ENCODE results near the gene ITSN2.
"Not testable (repeated sequence)": the region's sequence is repeated elsewhere in the genome, so short reads cannot be mapped to it uniquely, and the experiment has no call there.

ITSN2 gene

GRCh38 chr2:24363301-24363700, 3.0 kb upstream of the ITSN2 start:
- DNase-seq, result no peak

DNA sequence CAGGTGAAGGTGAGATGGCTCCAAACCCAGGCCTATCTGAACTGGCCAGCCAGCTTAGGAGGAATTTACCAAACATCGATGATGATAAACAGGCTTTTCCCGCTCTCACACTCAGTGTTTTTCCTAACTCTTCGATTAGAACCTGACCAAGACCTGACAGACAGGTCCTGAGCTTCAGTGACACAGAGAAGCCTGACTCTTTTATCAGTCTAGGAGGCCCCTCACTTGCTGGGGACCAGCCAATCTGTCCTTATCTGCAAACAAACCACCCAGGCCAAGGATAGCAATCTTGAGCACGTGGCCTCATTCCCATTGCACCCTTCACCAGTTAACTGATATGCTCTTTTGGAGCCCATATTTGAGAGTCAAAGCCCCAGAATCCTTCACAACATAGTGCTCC, 1.9 kb upstream of the ITSN2 start:
- no peak for DNase-seq

- peak in 2 of 56 donors; percentile 12 to 32 for DNase-seq
Measured at GRCh38 chr2:24360963-24361330, 611 bp upstream of the ITSN2 start.

DNA sequence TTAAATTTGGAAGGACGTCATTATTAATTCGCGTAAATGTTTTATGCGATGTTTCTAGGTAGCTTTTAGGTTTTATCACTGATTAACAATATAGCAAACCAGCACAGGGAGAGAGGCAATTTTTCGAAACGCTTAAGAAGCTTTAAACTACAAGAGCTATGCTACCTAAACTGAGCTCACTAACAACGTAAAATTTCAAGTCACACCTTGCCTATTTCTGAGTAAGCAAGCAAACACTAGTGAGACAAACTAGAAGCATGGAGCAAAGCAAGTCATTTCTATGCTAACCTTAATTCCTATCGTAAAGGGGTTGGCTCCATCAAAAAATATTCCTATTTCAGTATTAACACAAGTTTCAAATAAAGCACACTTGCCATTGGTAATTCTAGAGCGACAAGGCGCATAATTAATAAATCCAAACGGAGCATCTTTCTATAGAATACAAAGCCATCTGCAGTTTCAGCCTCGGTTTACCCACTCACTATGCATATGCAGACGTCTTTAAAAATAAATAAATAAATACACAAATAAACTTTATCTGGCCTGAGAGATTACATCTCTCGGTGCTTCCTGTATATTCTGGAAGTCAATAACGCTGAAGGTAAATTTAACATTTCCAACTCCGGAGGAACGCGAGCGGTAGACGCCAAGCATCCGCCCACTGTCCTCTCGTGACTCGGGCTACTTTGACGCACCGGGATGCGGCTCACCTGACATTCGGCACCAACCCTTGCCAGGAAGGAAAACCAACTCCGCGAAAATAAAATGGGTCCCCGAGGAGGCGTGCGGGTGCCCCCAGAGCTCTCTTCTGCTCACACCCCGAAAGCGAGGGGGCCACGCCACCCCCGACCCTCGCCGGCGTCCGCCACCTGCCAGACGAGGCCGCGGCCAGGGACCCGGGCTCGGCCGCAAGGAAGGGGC, 947 bp downstream of the ITSN2 start:
- peak in 43 of 56 donors; percentile 6 to 67 (median 43) for DNase-seq

DNA sequence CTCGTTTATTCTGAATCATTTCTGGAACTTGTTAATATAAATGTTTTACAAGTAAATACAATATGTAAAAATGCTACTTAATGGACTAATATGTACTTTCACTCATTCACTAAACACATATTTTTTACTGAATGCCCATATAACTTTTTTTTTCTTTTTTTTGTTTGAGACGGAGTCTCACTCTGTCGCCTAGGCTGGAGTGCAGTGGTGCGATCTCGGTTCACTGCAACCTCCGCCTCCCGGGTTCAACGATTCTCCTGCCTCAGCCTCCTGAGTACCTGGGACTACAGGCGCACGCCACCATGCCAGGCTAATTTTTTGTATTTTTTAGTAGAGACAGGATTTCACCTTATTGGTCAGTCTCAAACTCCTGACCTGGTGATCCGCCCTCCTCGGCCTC, 2.6 kb downstream of the ITSN2 start:
- not testable (repeated sequence) for DNase-seq

GRCh38 chr2:24357115-24357514, 3.2 kb downstream of the ITSN2 start:
- not testable (repeated sequence) for DNase-seq

- no peak for DNase-seq
Measured at GRCh38 chr2:24354957-24355356, 5.4 kb downstream of the ITSN2 start.

DNA sequence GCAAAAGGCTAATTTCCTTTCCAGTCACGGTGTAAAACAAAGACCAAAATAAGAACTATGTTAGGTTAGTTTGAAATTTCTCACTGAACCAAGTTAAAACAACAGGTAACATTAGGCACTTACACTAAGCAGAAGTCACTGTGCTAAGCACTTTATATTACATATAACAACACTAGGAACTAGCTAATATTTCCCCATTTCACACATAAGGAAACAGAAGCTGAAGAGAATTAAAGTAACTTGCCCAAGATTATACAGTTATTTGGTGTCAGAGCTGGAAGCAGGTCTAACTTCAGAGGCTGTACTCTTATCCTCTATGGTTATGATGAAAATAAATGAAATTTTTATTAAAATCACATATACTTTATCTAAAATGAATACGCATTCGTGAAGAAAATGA, 5.9 kb downstream of the ITSN2 start:
- DNase-seq, result no peak

DNA sequence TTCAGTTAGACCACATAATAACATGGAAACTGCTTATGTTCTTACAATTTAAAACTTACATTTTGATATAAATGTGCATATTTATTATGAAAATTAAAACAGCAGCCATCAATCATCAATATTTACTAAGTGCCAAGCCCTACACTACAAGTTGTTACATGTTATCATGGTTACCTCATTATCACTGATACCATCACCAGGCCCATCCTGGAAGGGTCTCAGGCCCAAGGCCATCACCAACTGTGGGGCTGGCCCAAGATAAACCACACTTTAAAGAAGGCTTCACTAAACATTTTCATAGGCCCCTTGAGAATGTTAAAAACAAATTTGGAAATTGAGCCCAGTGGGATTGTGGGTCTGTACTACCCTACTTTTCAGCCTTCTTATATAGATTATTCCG, 6.4 kb downstream of the ITSN2 start:
- DNase-seq, result no peak

DNA sequence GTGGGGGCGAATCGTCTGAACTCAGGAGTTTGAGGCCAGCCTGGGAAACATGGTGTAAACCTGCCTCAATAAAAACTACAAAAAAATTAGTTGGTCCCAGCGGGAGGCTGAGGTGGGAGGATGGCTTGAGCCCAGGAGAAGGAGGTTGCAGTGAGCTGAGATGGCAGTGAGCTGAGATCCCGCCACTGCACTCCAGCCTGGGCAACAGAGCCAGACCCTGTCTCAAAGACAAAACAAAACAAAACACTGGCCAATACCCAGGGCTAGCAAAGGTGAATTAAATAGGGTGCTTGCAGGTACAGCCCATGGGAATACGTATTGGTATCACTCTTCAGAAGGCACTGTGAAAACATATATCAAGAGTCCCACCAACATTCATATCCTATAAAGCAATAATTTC, 7.0 kb downstream of the ITSN2 start:
- DNase-seq, result no peak

GRCh38 chr2:24352664-24353063, 7.7 kb downstream of the ITSN2 start:
- no peak for DNase-seq

GRCh38 chr2:24351981-24352380, 8.4 kb downstream of the ITSN2 start:
- no peak for DNase-seq

- DNase-seq, result no peak
Measured at GRCh38 chr2:24351627-24351938, 8.8 kb downstream of the ITSN2 start.

- no peak for DNase-seq
Measured at GRCh38 chr2:24350826-24351626, 9.3 kb downstream of the ITSN2 start.

DNA sequence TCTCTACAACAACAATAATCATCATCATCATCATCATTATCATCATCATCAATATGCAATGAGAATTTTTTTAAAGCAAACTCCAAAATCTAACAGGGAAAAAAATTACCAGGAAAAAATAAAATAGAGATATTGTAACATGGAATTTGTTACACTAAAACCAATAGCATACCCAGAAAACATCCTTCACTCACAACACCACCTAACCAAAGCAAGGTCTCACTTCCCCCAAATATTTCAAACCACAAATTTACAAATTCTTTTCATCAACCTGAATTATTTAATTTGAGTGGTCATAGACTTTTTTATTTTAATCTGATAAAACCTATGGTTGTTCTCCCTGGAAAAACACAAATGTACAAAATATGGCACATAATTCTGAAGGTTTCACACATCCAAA, 11.2 kb downstream of the ITSN2 start:
- no peak for DNase-seq

- no peak for DNase-seq
Measured at GRCh38 chr2:24345937-24346336, 14.4 kb downstream of the ITSN2 start.

- no peak for DNase-seq
Measured at GRCh38 chr2:24343225-24343882, 17.0 kb downstream of the ITSN2 start.

GRCh38 chr2:24342110-24342910, 18.0 kb downstream of the ITSN2 start:
- DNase-seq, result no peak

- DNase-seq, result no peak
Measured at GRCh38 chr2:24339856-24340262, 20.5 kb downstream of the ITSN2 start.

- not testable (repeated sequence) for DNase-seq
Measured at GRCh38 chr2:24339098-24339497, 21.2 kb downstream of the ITSN2 start.

DNA sequence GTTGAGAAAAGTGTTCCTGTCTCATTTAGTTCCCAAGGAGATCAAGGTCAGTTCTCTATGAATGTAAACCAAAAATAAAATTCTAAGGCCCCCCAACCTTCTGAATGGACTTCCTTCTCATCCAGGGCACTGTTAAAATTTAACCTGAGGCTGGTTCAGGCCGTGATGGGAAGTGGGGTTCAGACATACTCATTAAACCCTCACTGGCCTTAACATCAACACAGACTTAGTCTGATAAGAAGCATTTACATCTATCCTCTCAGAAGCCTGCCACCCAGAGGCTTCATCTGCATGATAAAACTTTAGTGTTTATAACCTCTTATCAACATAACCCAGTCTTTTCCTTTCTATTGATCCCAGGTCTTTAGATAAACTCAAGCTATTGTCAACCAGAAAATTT, 22.4 kb downstream of the ITSN2 start:
- DNase-seq, result no peak
